Aortic smooth muscle cell (primary cell): ENCODE data around the gene MYZAP. TPM values are rescaled to one million over a fixed set of nuclear protein-coding genes. Genes with fewer than 3 reads are reported as not detected.

ENCODE experiments used
- total RNA-seq: library from RNA; depleted of rRNA; stranded (reverse); fragments of >200 nt; gene quantifications from 2 replicates; pipeline ENCODE4 v1.2.3, GENCODE V29; 2014

Gene MYZAP
- total RNA-seq: 0.44 and 0.66 TPM in 2 replicates

GRCh38 chr15:57591822-57592367 lies at the start of gene MYZAP:
MYZAP (plus strand) TSS chr15:57591904; CDS start chr15:57592035, 131 bp downstream.

GRCh38 chr15:57706405-57707209 lies 114.9 kb downstream of the MYZAP start, which contains the start of gene POLR2M:
POLR2M (plus strand) TSS chr15:57706714; CDS start chr15:57706843, 129 bp downstream.

Other genes starting within 250 kb of the MYZAP start
- 3.3 and 9.5 TPM in 2 replicates for gene CGNL1, start 215.4 kb upstream of the MYZAP start, total RNA-seq
- 260 and 261 TPM in 2 replicates for gene POLR2M, start 114.8 kb downstream of the MYZAP start, total RNA-seq